Activated CD4-positive, alpha-beta T cell treated with anti-CD3 and anti-CD28 coated beads, Interleukin-2, amount 50 U/mL, for 24 hours (primary cell): Measurements from ENCODE around the gene RPL41.

ENCODE experiments used
- DNase-seq, 2 donors: peaks; one replicate each; pipeline ENCODE4 v3.0.0-alpha.2; 2020; ENCODE audit warnings: low read depth in 1 of 2, low spot score in 1 of 2

RPL41 gene

DNA sequence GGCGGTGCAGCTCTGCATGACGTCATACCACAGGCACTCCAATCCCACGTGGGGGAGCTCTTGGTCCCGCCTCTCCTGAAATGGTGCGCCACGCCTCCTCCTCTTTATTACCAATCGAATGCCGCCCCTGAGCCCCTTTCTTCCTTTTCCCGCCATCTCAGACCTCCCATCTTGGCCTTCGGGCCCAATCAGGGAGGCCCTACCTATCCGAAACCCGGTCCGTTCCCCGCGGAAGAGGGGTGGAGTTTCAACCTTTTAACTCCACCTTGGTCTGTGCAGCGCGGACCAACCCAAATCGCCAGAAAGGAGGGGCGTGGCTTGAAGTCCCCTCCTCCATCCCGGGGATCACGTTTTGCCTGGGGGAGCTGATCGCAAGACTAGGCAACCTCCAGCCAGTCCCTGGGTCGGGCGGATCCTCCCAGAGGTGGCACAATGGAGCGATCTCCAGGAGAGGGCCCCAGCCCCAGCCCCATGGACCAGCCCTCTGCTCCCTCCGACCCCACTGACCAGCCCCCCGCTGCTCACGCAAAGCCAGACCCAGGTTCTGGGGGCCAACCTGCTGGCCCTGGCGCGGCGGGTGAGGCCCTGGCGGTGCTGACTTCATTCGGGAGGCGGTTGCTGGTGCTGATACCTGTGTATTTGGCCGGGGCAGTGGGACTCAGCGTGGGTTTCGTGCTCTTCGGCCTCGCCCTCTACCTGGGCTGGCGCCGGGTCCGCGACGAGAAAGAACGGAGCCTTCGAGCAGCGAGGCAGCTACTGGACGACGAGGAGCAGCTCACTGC is 11.6 kb downstream of the RPL41 start, which contains the start of gene ESYT1:
Gene ESYT1 (plus strand): TSS at position 380 of the 782 bp plus-strand sequence. CDS start 53 bp downstream, at position 433.
- DNase-seq = peak; percentile 82 to 98

DNA sequence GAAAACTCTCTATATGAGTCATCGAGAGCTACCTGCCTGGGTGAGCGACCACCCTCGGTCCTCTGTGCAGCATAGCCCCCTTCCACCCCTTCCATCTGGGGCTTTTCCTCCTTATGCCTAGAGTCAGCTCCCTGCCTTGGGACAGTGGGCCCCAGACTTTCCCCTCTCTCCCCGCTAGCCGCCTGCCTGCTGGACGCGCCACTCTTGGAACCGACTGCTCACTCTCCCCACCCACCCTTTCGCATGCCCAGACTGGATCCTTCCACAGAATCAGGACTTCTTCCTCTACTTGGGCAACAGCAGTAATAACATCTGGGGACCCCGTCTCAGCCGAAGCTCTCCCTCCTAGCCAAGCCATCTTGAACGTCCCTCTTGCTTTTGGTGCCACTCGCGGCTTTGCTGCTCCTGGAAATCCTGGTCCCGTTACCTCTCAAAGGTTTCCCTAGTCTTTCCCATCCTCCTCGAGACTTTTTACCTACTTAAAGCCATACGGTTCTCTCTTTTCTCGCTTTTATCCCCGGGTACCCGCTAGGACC is 12.3 kb downstream of the RPL41 start:
- DNase-seq = no peak

DNA sequence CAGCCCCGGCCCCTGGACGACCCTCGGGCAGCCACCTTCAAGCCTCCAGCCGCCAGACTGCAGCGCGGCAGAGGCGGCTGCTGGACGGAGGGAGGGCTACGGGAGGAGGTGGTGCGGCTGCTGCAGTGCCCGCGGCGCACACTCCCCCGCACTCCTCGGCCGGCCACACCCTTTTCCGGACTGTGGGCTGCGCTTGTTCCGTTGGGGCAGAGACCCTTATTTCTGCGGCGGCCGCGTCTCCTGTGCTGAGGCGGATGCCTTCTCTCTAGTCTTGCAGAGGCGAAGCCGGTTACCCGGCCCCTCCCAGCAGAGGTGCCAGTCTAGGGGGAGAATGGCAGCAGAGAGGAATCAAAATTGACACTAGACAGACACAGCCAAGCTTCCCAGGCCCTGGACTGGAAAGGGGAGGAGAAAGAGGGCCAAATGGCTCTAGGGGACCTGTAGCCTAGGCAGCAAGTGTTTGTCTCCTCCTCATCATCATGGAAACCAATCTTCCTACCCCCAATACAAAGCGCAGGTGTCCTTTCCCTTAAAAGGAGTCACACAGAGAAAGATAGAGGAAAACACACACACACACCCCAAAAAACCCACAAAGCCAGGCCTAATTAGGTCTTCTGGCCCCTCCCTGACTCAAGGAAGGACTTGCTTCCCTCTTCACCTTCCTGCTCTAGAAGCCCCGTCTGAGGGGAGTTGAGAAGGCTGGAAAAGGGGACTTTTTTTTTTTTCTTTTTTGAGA is 12.9 kb downstream of the RPL41 start:
- DNase-seq = peak in 1 of 2 donors; percentile 41

DNA sequence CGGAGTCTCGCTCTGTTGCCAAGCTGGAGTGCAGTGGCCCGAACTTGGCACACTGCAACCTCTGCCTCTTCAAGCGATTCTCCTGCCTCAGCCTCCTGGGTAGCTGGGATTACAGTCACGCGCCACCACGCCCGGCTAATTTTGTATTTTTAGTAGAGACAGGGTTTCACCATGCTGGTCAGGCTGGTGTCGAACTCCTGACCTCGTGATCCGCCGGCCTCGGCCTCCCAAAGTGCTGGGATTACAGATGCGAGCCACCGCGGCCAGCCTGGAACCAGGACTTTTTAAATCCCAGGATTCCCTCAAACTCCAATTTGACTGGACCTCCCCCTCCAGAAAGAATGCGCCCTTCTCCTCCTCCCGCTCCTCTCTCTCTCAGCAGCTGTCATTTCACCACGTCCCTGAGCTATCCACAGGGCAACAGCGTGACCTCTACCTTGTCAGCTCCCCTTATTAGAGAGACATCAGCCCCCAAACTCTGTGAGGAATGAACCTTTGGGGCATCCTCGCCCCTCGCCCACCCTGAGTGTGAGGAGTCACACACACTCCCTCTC is 13.6 kb downstream of the RPL41 start:
- DNase-seq = no peak

DNA sequence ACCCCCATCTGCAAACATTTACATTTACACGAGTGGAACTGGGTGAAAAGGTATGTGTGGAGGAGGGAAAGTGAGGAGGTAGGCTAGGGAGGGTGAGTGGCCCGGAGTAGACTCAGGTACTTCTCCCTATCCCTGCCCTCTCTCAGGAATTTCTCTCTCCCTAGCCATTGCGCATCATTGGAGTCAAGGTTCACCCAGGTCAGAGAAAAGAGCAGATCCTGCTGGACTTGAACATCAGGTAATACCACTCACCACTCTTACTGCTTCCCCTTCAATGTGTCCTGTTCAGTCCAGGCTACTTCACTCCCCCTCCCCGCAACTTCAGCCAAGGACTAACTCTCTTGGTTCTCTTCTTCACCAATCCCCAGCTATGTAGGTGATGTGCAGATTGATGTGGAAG is 14.4 kb downstream of the RPL41 start:
- DNase-seq = no peak

DNA sequence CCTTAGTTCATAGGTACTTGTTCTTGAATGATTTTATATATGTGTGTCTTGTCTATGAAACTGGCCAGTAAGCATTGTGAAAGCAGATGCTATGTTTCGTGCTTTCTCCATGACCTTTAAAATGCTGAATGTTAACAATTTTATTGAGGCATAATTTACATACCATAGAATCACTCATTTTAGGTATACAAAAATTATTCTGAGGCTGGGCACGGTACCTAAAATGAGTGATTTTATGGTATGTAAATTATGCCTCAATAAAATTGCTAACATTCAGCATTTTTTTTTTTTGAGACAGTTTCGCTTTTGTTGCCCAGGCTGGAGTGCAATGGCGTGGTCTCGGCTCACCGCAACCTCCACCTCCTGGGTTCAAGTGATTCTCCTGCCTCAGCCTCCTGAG is 18.5 kb downstream of the RPL41 start:
- DNase-seq = no peak

DNA sequence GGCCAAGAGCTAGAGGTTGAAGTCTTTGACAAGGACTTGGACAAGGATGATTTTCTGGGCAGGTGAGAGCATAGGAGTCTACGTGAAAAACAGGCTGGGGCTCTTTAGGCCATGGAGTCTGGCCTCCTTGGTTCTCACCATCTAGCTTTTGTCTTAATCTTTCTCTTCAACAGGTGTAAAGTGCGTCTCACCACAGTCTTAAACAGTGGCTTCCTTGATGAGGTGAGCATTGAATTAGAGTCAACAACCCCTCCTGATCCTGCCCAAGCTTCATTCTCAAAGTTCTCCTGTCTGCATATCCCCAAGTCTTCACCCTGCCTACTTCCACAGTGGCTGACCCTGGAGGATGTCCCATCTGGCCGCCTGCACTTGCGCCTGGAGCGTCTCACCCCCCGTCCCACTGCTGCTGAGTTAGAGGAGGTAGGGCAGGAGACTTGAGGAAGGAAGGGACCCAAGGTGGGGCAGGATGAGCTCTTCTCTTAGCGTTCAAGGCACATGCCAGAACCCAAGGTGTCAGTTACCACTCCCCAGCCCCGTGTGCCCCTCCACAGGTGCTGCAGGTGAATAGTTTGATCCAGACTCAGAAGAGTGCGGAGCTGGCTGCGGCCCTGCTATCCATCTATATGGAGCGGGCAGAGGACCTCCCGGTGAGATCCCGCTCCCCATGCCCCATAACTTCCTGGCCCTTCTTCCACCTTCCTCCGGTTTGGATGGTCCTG is 21.6 kb downstream of the RPL41 start:
- no peak for DNase-seq

DNA sequence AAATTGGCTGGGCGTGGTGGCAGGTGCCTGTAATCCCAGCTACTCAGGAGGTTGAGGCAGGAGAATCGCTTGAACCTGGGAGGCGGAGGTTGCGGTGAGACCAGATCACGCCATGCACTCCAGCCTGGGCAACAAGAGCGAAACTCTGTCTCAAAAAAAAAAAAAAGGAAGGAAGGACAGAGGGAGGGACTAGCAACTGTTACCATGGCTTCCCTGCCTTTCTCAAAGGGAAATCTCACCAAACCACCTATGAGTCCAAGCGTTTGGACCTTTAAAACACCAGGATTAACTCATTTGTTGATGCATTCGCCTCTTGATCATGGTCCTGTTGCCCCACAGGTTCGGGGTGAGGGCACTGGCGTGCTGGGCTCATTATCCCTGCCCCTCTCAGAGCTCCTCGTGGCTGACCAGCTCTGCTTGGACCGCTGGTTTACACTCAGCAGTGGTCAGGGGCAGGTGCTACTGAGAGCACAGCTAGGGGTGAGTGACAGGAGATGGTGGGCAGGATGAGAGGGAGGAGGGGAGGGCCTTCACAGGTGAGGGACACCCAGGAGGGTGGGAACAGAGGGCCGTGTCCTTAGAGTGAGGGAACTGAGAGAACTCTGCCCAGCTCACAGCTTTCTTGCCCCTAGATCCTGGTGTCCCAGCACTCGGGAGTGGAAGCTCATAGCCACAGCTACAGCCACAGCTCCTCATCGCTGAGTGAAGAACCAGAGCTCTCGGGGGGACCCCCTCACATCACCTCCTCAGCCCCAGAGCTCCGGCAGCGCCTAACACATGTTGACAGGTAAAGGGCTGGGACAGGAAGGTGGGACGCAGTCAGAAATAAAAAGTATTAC is 25.7 kb downstream of the RPL41 start:
- DNase-seq = no peak

DNA sequence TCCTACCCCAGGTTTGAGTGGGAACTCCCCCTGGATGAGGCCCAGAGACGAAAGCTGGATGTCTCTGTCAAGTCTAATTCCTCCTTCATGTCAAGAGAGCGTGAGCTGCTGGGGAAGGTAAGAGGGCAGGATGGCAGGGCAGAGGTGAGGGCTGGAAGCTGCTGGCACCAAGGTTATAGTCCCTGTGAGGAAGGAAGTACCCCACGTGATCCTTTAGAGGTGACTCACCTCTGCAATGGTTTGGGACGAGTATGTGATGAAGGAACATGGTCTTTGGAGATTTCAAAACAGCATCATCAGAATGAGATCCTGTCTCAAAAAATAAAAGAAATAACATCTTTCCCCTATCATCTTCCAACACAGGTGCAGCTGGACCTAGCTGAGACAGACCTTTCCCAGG is 26.8 kb downstream of the RPL41 start:
- no peak for DNase-seq

DNA sequence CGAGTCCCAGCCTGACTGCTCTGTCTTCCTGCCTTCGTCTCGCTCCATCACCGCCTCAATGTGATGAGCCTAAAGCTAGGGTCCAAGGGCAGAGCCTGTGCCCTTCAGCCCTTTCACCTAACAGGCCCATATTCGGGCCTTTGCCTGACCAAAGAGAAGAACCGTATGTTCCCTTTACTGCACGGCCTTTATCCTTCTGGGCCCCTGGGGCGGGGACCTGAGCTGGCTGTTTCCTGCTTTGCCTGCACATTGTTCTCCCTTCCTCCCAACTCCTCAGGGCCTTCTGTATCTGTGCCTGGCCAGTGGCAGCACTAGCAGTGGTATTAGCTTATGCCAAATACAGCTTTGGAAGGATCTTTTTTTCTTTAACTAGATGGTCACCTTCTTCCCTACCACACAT is 27.4 kb downstream of the RPL41 start:
- DNase-seq = no peak

DNA sequence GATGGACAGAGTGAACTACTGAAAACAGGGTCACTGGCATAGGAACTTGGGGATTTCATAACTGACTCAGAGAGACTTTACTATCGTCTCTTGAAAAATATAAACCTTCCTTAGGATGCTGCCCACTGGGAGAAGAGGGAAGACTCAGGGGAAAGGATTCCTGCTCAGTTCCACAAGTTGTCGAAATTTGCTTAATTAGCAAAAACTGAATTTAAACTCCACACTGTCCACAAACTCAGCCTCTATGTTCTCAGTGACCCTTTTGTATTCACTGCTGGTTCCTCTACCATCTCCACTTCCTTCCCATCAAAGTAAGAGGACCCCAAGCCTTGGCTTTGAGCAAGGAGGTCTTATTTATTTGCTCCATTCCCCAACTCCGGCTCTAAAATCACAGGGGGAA is 28.8 kb downstream of the RPL41 start:
- no peak for DNase-seq

DNA sequence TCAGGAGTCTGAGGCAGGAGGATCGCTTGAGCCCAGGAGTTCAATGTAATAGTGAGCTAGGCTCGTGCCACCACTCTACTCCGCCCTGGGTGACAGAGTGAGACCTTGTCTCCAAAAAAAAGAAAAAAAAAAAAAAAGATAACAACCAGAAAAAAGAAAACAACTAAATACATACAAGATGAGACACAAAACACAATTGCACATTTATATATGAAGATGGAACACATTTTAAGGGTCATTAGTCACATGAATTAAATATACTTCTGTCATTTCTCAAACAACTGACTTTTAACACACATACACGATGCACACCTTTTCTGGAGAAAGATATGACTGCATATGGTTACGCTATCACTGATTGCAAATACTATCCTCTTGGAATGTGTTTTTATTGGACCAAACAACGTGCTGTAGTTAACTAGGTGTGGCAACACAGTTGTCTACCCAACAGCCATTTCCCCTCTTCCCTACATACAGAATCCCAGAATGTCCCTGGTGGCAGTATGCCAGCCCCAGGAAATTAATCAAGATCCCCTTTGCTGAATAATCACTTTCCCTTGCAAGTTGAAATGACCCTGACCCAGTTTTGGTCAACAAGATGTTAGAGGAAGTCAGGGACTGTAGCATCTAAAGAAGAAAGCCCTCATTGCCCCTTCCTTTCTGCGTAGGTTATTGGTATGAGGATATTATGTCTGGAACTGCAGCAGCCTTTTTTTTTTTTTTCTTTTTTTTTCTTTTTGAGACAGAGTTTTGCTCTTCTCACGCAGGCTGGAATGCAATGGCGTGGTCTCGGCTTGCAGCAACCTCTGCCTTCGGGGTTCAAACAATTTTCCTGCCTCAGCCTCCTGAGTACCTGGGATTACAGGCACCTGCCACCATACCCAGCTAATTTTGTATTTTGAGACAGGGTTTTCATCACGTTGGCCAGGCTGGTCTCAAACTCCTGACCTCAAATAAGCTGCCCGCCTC is 30.3 kb downstream of the RPL41 start:
- DNase-seq = no peak

DNA sequence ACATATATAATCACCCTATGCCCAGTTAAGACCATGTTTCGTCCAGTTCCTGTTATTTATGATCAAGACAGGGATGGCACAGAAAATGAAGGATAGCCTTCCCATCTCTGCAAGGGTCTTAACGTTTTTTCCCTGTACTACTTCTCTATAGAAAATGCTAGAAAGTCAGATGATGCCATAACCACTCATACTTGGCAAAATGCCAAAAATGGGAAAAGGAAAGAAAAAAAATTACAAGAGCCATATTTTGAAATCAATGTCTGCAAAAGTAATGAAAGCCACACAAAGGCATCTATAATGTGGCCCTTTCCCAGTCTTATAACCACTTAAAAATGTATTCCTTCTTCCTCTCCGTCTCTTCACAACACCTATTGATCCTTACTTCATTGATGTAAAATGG is 34.1 kb downstream of the RPL41 start:
- no peak for DNase-seq

DNA sequence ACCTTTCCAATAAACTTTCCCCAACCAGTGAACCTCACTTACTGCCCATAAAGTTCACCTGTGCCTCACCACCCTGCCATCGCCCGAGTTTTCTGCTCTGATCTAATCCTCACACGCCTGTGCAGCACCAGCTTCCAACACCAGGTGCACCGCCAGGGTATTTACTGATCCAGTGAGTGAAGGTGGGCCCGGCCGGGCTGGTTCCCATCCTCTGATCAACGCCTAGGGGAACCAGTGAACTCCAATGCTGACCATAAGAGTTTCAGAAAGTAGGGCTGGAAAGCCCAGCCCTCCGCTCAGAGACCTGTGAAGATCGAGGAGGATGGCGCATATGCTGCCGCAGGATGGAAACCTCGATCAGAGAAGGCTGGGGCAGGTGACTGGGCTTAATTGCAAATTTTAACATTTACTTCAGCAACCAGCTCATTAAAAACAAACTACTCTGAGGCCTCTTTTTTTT is 35.3 kb downstream of the RPL41 start:
- DNase-seq = peak; percentile 53 to 57

DNA sequence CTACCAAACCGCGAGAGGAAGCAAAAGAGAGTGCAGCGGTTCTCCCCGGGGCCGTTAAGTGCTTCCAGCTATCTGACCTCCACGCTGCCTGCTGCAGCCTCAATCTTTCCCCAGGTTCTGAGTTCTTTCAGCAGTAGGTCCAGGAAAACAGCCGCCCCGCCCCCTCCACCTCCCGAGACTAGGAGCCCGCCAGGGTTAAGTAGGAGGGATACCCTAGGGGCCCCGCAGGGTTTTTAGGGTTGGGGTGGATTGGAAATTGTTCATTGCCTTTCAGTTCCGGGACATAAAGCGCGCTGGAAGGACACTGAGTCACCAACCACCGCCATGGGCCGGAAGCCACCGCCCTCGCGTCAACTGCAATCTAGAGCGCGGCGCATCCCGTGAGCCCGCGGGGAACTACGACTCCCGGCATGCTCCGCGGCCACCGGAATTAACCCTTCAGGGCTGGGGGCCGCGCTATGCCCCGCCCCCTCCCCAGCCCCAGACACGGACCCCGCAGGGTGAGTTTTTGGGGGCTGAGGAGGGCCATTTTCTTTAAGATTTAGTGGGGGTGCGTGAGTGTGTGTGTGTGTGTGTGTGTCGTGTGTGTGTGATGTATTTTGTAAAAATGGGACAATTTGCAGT is 35.8 kb downstream of the RPL41 start, which contains the start of gene MYL6B:
Gene MYL6B (plus strand): TSS at position 456 of the 624 bp plus-strand sequence. CDS start 1,332 bp downstream, outside the sequence.
- DNase-seq = peak; percentile 85 to 93

DNA sequence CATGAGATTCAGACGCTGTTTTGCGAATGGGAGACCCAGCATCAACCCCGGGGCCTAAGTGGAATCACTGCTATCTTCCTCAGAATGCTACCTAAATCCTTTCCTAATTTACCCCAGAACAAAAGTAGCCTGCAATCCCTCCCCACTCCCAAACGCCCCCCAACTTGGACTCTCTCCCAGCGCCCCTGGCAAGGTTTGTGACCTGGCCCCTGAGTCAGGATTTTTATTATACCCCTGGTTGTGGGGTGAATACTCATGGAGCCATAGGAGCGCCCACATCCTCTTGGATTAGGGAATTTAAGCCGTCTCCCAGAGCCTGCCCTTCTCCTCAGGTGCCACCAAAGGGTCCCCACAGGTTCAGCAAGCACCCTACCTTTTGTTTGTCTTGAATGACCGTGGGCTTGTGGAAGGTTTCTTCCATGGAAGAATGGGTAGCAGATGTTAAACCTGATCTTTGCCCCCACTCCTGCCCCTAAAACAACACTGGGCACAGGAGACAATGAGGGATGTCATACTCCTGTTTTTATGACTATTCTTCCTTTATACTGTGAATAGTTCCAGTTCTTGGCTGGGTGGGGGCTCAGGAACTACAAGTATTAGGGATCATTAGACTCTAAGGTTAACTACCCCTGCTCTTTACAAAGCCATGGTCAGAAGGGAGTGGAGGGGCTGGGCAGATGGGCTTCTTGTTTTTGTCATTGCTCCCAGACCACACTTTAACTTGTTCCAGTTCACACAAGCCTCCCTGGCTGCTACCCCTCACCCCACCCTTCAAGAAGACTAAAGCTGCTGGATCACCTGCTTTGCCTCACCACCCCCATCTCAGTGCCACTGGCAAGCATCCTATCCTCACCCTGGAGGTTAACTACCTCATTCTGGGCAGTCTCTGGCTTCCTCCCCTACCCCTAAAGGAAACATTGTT is 36.6 kb downstream of the RPL41 start:
- no peak for DNase-seq

DNA sequence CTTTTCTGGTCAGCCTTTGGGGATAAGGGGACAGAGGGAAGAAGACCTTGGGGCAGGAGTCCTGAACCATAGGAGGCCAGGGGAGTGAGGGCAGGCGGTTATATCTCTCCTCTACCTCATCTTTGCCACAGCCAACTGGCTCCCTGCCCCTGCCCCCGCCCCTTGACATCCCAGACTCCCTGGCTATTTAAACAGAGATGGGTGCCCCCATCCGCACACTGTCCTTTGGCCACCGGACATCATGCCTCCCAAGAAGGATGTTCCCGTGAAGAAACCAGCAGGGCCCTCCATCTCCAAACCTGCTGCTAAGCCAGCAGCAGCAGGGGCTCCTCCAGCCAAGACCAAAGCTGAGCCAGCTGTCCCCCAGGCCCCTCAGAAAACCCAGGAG is 37.2 kb downstream of the RPL41 start:
- DNase-seq = no peak
